HG02798 (cell line): ENCODE results near the gene GALNT2.

Experiments used
- ATAC-seq: cut with Tn5 transposase; IDR thresholded peaks from one replicate; pipeline ENCODE4 v1.9.1; 2021; ENCODE audit warnings: mild to moderate bottlenecking; ENCODE audit not compliant: unreplicated experiment, poor library complexity

Gene GALNT2

DNA sequence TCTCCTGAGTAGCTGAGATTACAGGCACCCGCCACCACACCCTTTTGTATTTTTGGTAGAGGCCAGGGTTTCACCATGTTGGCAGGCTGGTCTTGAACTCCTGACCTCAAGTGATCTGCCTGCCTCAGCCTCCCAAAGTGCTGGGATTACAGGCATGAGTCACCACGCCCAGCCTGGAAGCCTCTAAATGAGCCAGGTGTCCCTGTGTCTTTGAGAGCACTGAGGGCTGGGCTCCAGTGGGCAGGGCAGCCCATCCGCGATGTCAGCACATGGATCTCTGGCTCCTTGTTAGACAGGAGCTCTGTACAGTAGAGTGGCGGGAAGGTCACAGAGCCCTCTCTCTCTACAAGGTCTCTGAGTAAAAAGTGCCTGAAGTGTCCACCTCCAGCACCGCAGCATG lies 234.8 kb downstream of the GALNT2 start:
- no peak for ATAC-seq

DNA sequence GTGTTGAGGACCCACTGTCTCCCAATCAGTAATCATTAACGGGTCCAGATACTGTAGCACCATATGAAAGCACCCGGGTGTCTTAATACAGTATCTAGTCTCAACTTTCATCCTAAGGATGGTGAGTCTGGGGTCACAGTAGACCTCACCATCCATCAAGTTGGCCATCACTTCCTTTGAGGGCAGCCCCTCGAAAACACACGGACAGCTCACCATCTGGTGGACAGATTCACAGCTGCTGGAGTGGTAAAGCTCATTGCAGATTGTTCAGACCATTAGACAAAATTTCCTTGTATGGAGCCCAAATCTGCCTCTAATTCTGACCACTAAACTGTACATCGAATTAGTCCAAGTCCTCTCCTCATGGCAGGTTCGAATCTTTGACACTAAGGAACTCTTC lies 236.0 kb downstream of the GALNT2 start:
- no peak for ATAC-seq

DNA sequence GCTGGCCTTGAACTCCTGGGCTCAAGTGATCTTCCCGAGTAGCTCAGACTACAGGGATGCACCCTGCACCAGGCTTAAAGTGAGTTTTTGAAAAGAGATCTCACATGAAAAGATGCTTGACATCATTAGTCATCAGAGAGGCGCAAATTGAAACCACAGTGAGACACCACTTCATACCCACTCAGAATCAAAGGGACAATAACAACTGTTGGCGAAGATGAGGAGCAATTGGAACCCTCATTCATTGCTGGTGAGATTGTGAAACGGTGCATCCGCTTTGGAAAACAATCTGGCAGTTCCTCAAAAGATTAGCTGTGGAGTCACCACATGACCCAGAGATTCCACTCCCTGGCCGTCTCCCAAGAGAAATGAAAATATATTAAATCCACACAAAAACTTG lies 236.8 kb downstream of the GALNT2 start:
- no peak for ATAC-seq

DNA sequence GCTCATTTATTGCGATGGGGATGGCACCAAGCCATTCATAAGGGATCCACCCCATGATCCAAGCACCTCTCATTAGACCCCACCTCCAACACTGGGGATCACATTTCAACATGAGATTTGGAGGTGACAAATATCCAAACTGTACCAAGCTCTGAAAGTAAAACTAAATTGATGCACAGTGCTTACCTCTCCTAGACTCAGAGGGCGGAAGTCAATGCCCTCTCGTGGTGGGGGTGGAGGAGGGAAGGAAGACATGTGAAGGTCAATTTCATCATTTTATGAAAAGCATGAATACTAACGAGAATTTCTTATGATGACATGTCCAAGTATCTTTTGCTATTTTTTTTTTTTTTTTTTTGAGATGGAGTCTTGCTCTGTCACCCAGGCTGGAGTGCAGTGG lies 239.1 kb downstream of the GALNT2 start:
- ATAC-seq = peak; percentile 62

DNA sequence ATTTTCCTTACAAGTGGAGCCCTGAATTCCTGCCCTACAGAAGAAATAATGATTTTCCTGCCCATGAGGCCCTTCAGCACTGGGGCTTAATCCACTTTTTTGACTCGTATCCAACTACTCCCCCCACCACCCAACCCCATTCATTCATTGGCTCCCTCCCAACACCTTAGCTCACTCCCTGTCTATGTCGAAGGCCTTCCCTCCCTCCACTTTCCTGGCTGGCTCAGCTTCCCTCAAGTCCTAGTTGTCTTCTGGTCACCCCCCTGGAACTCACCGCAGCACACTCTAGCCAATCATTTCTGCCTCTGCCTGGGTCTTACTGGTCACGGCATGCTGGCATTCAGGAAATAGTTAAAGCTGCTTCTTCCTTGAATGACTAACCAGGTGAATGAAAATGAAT lies 240.2 kb downstream of the GALNT2 start:
- ATAC-seq = no peak

GRCh38 chr1:230308039-230308438 lies 241.0 kb downstream of the GALNT2 start:
- no peak for ATAC-seq

- ATAC-seq = no peak
Observed at GRCh38 chr1:230308821-230309220, 241.8 kb downstream of the GALNT2 start.

DNA sequence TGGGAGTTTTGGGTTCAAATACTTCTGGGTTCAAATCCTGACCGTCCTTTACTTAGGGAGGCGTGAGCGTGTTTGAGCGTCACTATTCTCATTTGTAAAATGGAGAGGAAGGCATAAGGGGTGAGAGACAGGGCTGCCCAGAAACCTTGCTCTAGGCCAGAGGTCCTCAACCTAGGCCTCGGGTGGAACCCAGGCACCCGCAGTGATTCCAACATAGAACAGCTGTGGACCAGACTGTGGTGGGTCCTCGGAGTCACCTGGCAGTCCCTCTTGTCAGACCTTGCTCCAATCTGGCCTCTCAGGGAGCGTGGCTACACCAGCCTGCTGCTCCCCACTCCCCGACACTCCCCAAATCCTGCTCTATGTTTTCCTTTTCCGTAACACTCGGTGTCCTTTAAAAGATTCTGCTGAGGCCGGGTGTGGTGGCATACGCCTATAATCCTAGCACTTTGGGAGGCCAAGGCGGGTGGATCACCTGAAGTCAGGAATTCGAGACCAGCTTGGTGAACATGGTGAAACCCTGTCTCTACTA lies 242.7 kb downstream of the GALNT2 start:
- no peak for ATAC-seq

DNA sequence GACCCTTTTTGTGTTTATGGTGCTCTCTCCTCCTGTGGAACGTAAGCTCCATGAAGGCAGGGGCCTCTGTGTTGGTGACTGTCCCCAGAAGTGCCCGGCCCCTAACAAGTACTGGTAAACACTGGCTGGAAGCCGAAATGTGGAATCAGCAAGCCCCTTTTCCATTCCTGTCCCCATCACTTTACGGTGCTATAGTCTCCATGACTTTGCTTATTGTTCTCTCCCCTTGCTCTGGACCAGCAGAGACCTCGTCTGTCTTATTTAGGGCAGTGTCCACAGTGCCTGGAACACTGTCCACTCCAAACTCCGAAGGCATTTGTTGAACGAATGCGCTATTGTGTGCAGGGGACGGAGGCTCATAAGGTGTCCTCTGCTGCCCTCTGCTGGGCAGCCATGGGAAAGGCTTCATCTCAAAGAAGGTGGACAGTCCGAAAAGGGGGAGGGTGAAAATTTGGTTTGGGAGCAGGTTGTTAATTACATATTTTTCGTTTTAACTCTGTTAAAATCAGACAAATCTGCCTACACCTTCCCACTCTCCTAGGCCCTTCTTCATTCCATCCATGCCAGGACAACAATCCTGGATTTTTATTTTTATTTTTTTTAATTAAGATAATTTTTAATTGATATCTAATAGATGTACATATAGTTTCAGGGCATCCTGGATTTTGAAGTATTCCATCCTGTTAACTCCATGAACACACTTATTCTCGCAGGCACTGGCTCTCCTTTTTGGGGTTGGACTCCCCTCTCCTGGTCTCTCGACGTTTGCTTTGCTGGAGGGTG lies 243.5 kb downstream of the GALNT2 start:
- peak; percentile 77 for ATAC-seq

GRCh38 chr1:230312676-230313075 lies 245.6 kb downstream of the GALNT2 start:
- ATAC-seq = no peak

GRCh38 chr1:230313453-230314141 lies 246.6 kb downstream of the GALNT2 start:
- no peak for ATAC-seq

DNA sequence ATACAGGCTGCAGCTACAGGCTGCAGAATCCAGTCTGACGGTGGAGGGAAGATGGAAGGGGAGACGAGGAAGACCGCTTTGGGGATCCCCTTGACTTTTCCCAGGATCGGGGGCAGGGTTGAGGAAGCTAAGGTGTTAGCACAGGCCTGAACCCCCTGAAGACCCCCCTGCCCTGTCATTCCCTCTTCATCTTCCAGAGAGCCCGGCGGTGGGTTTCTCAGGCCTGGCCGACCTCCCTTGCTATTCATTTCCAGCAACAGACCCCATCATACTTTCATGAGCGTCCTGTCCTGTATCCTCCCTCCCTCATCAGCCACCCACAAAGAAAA lies 247.1 kb downstream of the GALNT2 start:
- ATAC-seq = no peak

DNA sequence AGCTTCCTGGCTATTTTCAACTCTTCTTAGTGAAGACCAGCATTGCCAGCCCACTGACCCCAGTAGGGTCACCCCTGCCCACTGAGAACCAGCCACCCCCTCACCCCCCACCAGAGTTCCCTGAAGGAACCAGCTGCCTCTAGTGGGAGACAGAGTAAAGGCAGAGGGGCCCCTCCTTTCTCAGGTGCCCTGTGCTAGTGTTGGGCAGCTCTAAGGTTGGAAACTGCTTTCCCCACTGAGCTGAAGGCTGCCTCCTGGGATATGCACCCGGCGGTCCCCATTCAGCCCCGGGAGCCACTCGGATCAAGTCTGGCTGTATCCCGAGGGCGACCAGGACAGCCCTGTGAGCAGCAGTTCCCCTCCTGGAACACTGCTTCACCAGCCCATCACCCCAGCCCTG lies 248.1 kb downstream of the GALNT2 start:
- ATAC-seq = no peak

DNA sequence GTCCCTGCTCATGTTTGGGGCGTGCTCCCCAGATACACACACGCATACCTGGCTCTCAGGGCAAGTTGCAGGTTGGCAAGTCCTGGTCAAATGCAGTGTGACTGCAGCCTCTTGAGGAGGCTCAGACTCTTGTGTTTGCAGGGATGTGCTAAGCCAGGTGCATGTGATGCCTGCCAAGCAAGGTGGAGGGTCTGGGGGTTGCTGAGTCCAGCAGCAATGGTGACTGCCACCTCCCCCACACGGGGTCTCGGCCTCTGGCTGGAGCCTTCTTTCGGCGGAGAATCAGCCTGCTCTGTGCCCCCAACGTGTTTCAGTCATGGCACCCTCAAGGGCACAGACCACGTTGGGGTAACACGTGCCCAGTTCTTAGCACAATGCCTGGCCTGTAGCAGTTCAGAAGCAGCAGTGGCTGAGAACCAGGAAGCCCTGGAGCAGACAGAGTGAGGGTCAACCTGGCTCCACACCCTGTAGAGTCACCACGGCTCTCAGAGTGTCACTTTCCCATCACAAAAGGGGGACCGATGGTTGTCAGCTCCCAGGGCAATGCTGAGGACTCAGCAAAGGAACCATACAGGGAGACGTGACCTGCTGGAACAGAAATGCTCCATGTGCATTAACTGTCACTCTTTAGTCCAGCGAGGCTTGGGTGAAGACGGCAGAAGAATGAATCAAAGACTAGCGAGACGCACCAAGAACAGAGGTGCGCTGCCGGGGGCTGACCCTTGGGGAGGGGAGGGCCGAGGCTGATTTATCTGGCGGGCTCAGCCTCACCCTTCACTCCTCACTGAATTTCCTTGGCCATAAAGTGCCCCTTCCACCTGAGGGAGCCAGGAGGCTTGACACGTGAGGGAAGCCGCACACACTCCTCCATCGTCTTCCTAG lies 250.1 kb downstream of the GALNT2 start:
- no peak for ATAC-seq

DNA sequence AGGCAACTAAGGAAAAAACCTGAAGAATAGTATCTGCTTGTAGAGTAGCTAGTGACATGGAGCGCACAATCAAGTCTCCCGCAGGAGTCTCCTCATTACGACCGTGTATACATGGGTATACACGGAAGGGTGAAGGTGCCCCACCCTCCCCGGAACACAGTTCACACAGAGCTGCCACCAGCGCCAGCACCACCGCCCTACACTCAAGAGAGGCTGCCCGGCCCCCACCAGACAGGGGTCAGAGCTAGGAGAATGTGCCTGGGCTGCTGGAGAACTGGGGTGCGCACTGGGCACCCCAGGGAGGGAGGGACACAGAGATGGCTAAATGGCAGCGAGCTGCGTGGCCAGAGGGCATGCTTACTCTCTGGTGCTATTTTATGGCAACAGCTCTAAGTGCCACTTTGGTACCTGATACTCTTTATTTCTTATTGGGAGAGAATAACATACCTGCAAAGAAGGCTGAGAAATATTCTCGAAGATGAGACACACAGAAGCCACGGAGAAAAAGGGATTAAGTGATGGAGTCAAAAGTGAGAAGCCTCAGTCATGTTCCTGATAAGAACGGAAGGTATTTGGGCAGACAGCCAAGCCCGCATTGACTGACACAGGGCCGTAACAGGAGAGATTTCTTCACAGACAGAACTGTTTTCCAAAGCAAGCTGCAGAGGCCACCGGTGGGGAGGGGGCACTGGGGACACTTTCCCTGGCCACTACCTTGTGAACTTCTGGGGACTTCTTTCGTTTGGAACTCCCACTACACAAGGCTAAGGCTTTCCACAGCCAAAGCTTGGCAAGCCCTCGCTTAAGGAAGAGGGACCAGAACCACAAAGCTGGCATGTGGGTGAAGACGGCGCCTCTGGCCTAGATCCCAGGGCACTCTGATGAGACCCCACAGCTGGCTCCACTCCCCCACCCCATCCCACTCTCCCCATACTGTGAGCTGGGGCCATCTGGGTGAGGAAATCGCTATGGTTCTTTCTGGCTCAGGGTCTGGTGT lies 251.1 kb downstream of the GALNT2 start:
- no peak for ATAC-seq

DNA sequence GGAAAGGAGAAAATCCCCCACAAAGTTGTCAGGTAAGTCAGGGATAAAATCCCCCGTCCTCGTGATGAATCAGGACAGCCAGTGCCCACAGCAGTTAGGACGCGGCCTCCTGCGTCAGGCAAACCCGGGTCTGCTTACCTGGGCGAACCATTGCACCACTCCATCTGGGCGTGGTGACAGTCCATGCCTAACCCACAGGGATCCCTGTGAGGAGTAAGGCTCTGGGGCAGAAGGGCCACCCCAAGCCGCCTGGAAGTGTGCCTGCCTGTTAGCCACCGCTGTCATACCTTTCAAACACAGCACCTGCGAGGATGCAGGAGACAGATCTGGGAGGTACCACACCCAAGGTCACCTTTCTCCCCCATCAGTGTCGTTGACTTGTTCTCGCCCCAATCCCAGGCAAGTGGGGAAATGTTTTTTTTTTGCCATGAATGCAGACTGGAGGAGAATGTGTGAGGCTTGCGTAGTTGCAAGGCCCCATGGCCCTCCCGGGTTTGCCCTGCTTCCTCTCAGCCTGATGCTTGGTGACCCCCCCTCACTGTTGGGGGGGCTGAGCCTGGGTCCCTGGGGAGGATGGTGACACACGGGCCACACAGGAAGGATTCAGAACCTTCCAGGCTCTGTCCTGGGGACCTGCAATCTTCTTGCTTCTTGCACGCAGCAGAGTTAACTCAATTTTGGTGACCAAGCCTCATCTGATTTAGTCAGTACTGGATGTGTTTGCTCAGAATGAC lies 252.1 kb downstream of the GALNT2 start:
- ATAC-seq = no peak

DNA sequence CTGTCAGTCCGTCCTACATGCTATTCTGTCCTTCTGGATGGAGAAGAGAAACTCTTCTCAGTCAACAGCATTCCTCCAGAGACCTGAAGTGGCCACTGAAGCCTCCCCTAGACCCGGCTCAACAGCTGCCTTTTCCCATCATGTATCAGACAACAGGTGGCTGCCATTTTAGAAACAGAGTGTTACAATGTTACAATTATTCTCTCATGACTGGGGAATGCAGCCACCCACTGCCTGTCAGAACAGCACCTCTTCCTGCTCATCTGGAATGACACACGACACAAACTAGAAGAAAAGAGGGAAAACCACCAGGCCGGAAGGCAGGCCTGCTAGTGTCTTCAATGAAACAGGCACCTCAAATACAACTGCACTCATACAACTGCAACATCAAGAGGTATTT lies 253.8 kb downstream of the GALNT2 start:
- ATAC-seq = no peak

- ATAC-seq = no peak
Observed at GRCh38 chr1:230321341-230321740, 254.3 kb downstream of the GALNT2 start.
